ENCODE measurements around the gene CTBP1.

- TF ChIP-seq CTCF (conservative IDR thresholded peaks at IDR 0.05; ENCODE audit: low read depth, low read length) (no peak), EZH2 (IDR thresholded peaks at IDR 0.05; ENCODE audit: borderline replicate concordance, low read depth, low read length, poor library complexity, severe bottlenecking) (no peak)
Observed at GRCh38 chr4:1261107-1261928, 12.4 kb upstream of the CTBP1 start.

Measured in A673 (cell line).